SIG-M5 treated with dmso at 0.1 percent for 504 hours (cell line): Measurements from ENCODE around the gene CHST5.
"Not testable (repeated sequence)": the region's sequence is repeated elsewhere in the genome, so short reads cannot be mapped to it uniquely, and the experiment has no call there.

Experiments
- DNase-seq: peaks from one replicate; lab custom pipeline; 2025; ENCODE audit not compliant: unreplicated experiment; lab: John Stamatoyannopoulos, UW

CHST5 gene

DNA sequence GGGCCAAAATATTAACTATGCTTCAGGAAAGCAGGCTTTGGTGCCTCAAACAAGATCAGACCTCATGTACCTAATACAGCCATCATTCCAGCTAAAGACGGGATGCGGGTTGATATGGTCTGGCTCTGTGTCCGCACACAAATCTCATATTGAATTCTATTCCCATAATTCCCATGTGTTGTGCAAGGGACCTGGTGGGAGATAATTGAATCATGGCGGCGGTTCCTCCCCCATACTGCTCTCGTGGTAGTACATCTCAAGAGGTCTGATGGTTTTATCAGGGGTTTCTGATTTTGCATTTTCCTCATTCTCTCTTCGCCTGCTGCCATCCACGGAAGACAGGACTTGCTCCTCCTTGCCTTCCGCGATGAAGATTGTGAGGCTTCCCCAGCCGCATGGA lies 21.6 kb downstream of the CHST5 start:
- DNase-seq = no peak

DNA sequence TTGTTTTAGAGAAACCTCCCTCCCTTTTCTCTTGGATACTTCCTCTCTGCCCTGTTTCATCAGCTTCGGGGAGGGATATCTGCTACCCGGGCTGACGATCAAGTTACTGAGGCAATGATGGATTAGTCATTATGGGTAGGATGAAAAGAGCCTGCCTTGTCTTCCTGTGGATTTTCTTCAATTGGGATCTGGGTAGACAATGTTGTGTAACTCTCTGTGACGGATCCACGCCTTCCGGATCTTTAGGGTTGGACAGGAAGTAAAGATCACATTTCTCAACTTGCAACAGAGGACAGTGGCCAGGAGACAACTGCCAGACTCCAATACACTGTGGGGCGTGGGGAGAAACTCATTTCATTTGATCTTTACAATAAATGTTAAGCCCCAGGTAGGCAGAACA lies 29.3 kb downstream of the CHST5 start:
- peak; percentile 89 for DNase-seq

DNA sequence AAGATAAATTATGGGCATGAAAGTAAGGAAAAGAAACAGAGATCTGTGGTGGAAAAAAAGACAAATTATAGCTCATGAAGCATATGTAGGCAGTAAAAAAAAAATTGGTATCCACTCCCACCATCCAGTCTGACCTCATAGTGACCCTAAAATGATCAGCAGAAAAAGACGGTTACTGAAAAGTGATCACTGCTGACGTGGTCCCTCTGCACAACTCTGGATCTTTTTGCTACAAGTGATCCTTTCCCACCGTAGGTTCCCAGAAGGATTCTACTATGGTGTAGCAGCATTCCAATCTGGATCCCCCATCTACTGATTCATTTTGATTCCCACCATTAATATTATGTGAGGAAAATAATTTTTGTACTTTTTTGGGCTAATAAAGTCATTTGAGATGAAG lies 29.8 kb downstream of the CHST5 start:
- no peak for DNase-seq

- DNase-seq = no peak
Measured at GRCh38 chr16:75503801-75504200, 32.1 kb downstream of the CHST5 start.

DNA sequence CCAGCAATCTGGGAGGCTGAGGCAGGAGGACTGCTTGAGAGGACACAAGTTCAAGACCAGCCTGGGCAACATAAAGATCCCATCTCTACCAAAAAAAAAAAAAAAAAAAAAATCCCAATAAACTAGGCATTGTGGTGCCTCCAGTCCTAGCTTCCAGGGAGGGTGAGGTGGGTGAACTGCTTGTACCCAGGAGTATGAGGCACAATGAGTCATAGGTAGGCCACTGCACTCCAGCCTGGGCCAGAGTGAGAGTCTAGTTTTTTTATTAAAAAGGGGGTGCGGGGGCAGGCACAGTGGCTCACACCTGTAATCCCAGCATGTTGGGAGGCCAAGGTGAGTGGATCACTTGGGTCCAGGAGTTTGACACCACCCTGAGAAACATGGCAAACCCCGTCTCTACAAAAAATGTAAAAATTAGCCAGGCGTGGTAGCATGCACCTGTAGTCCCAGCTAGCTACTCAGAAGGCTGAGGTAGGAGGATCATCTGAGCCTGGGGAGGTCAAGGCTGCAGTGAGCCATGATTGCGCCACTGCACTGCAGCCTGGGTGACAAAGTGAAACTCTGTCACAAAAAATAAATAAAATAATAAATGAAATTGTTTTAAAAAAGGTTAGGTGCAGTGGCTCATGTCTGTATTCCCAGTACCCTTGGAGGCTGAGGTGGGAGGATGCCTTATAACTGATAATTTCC lies 32.8 kb downstream of the CHST5 start:
- no peak for DNase-seq

DNA sequence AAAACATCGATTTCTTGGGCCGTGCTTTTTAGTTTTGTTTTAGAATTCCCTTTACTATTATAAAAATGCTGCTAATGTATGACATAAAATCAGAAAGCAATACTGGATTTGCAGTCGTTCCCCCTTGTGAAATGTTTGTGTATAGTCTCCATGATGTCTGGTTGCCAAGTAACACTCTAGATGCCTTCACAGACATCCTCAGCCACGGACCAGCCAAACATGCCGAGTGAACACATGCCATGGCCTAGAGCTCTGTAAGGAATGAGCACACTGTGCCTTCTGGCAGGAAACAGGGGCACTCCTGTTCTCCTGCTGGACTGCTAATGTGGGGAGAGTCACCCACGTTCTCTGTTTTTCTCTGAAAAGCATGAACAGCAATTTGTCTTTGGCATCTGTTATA lies 34.1 kb downstream of the CHST5 start:
- not testable (repeated sequence) for DNase-seq

DNA sequence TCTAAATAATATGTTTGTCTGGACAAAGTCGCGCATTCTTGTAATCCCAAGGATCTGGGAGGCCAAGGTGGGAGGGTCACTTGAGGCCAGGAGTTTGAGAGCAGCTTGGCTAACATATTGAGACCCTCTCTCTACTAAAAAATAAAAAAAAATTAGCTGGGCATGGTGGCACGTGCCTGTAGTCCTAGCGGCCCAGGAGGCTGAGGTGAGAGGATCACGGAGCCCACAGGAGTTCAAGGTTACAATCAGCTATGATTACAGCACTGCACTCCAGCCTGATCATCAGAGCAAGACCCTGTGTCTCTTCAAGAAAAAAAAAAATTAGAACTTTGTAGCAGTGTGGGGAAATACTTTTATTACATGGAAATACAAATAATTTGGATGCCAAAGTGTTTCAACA lies 34.5 kb downstream of the CHST5 start:
- no peak for DNase-seq

DNA sequence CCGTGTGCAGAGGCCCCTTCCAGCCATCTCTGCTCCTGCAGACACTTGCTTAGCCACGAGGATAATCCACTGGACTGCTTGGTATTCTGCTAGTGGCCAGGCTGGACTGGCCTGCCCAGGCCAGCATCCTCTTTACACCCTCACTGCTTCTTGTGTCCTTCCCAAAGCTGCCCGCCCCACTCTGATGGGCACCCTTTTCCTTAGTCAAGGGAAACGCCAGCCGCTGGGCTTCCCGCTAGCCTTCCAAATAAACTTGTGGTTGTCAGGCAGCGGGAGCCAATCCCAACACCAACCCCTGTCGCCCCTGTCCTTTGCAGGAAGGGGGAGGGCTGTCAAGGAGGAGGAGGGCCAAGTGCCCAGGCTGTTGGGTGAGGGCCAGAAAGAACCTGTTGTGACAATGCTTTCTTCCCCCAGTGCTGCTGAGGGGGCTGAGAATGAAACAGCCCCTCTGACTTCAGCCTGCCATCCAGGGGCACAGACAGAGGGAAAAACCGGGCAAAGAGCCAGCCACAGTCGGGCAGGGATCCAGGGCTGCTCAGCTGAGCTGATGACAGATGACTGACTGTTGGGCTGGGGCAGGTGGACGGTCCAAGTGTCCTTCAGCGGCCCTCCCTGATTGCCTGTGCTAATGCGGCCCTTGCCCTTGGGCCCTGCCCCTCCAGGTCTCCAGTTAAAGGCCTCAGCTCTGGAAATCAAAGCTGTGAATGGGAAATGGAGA lies 37.1 kb downstream of the CHST5 start:
- DNase-seq = not testable (repeated sequence)

DNA sequence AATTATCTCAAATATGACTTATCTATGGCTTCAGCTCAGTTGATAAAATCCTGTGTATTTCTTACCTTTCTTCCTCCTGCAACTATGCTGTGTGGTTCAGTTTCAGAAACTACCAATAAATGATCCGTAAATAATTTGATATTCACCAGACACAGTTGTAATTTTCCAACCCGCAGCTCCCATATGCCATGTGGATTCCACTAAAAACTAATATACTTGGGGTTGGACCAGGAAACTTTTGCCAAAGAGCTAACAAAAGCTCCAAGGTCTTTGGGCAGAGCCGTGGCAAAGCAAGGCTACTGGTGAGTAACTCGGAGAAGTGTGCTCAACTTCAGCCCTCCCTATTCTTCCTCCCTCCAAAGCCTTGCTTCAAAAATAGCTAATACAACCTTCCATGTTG lies 38.4 kb downstream of the CHST5 start:
- no peak for DNase-seq

DNA sequence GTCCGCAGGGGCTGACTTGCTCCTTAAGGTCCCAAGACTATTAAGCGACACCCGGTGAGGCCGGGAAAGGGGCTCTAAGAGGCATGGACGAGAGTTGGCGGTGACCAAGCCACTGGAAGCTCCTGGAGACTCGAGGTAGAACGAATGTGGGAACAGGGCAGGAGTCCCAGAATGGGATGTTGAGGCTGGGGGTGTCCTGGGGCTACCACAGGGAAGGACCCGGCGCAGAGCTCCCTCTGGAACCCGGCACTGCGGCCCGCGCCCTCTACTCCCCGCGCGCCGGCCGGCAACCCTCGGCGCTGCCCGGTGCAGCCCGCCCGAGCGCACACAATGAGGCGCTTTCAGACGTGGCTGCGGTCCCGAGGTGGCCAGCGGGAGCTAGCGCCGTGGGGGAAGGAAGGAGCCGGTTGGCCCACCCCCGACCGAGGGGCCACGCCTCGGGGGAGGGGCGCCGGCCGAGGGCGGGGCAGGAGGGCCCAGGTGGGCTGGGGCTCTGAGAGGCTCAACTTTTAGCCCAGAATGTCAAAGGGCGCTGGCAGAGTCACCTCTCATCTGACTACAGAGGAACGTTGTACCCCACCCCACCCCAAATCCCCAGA lies 40.7 kb downstream of the CHST5 start, which contains the start of gene CHST6:
CHST6 (minus strand) TSS at position 366 of the 599 bp plus-strand sequence. CDS start 15,613 bp downstream, outside the sequence.
- no peak for DNase-seq

GRCh38 chr16:75494661-75495075 lies 41.2 kb downstream of the CHST5 start:
- no peak for DNase-seq

DNA sequence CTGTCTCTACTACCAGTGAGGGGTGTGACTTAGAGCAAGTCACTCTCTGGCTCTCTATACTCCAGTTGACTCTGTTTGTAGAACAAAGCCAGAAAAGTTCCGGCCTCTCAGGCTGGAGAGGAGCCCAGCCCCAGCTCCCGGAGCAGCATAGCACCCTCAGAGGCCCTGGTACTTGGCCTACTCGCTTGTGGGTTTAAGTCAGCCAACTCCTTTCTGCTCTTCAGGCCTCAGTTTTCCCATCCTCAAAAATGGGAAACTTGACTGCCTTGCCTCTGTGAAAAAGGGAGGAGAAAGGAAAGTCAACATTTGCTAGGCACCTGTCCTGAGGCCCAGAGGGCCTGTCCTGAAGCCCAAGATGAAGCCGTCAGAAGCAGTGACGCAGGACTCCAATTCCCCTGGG lies 41.7 kb downstream of the CHST5 start:
- DNase-seq = no peak

- DNase-seq = peak; percentile 14
Measured at GRCh38 chr16:75491876-75492275, 44.0 kb downstream of the CHST5 start.

DNA sequence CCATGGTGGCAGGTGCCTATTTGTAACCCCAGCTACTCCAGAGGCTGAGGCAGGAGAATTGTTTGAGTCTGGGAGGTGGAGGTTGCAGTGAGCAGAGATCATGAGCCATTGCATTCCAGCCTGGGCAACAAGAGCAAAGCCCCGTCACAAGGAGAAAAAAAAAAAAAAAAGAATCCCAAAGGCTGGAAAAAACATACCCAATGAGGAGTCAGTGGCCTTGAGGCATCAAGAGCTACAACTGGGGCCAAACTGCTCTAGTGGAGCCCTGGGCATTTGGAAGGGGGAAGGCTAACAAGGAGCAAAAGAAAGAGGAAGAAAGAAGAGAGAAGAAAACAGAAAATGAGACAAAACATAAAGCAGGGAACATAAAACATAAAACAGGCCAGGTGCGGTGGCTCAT lies 47.6 kb downstream of the CHST5 start:
- DNase-seq = no peak

DNA sequence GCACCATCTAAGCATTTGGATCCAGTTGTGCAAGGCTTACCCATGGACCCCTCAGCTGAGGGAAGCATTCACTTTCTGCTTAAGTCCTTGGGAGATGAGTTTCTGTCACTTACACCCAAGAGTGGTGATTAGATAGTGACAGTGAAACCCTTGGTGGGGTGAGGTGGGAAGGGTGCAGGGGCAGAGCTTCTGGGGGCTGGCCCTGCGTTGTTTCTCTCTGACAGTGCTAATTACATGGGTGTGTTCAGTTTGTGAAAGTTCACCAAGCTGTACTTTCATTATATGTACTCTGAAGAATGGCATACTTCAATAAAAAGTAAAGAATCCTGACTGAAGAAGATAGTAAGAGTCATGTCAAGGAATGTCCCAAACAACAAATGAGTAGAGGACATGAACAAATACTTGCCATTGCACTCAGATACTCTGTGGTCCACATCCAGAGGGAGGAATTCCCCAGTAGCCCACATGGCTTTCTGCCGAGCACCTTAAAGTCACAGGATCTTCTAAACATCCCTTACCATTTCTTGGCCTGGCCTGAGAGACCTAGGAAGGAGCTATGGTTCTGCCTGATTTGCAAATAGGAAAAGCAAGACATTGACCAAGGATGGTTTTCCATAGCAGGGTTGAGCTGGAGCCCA lies 49.1 kb downstream of the CHST5 start:
- no peak for DNase-seq

- no peak for DNase-seq
Measured at GRCh38 chr16:75486014-75486675, 49.8 kb downstream of the CHST5 start.

DNA sequence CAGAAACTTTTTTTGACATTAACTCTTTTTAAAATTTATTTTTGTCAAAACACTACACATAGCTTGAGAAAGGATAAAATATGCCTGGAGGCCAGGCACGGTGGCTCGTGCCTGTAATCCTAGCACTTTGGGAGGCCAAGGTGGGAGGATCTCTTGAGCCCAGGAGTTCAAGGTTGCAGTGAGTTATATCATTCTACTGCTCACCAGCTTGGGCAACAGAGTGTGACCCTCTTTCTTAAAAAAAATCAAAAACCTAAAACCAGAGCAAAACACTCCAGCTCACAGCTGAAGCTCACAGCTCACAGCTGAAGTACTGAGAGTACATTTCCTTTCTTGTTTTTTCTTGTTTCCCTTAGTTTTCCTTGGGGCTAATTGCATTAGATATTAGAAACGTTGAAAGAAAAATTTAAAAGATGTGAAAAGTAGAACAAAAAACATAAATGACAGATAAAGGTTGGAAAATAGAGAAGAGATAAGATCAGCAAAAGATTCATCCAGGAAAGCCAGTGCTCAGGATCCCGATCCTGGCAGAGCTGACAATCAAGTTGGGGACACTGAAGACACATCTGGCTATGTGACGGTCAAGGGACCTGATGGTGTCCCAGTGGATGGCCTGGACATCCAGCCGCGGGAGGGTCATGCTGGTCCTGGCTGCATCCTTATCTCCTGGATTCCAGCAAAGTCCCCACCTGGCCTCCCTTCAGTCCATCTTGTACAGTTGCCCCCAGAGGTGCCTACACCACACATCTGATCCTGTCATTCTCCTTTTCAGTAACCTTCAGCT lies 50.5 kb downstream of the CHST5 start:
- no peak for DNase-seq

DNA sequence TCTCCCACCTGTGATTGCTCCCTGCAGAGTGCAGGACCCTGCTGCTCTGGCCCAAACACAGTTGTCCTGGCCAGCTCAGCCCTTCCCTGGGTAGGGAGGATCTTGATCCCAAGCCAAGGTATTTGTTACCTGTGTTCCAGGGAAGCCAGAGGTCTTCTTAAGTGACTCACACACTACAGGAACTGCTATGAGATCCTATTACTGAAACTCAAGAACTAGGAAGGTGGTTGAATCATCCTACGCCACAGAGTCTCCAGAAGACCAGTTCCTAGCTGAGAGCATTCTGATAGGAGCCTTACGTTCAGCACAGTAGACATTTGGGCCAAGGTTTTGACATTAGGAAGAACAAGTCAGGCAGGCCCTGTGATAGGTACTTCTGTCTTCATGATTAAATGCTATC lies 52.7 kb downstream of the CHST5 start:
- peak; percentile 34 for DNase-seq

DNA sequence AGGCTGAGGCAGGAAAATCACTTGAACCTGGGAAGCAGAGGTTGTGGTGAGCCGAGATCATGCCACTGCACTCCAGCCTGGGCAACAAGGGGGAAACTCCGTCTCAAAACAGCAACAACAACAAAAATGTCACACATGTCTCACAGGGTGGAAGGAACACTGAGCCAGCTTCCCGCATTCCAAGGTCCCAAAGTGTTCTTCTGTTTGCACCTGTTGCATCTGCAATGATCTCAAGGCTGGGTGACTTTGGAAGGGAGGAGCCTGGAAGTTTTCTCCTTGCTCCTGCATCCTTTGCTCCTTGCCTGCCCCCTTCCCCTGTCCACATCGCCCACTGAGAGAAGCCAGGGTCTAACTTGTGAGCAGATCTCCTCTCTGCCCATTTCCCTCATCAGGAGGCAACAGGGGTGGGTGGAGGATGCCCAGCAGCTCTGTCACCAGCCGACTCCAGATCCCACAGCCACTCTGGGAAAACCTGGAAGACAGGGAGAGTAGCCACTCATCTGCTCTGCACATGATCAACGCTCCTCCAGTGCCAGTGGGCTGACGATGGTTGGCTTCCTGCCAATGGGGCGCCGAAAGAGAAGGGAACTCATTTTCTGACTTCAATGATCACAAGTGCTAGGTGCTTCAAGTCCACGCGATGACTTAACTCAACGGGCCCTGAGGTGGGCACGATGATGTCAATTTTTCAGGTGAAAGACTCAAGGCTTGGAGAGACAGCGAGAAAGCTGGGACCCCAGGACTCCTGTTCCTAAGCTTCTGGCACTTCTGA lies 53.3 kb downstream of the CHST5 start:
- no peak for DNase-seq

DNA sequence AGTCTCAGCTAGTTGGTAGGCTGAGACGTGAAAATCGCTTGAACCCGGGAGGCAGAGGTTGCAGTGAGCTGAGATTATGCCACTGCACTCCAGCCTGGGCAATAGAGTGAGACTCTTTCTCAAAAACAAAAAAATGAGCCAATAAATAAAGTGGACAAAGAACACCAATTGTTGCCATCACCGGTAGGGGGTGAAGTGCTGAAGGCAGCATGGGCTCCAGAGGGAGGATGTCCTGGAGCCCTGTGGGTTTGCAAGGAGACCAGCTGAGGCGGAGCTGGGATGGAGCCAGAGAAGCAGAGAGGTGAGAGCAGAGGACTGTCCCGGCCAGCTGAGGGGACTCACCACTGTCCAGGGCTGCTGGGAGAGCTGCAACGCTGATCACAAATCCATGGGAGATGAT lies 54.4 kb downstream of the CHST5 start:
- DNase-seq = no peak
